Measurements from ENCODE around the gene FBXO31. TPM values are rescaled to one million over a fixed set of nuclear protein-coding genes. Genes with fewer than 3 reads are reported as not detected.

FBXO31 gene
- total and polyA plus RNA-seq, 2 of the 8 experiments (the other 6 are each of a cell fraction or from before 2014, with no cell fraction given) = 8.3 to 21.6 TPM

DNA sequence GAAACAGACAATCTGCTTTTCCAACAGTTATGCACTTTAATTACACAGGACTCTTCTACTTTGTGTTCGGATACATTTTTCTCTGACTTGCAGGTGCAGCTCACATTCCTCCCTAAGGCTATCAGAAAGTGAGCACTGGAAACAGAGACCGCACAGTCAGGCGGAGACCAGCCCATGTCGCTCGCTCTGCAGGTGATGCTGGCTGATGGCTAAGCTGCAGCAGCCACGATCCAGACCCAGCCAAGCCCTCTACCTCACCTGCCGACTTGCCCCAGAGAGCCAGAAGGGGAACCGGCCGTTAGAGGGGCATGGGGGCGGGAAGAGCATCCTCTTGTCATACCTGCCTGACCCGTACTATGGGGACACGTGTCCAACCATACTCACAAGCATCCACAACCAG, 42.4 kb upstream of the FBXO31 start:
- CTCF ChIA-PET (ENCODE audit: partially characterized antibody) = interaction anchor here (1.0 to 4.6 kb wide), 6 partner anchors 9 to 210 kb away, joined by 3 to 22 read pairs (median 10); no protein-coding TSS in a partner anchor
- H3K79me2 ChIP-seq (ENCODE audit: control insufficient read depth in 1 of 2, insufficient read depth in 2 of 2, low read length in 2 of 2) = no peaks in the 10 kb centered on the region
- no peak overlapping the region for H3K14ac ChIP-seq (ENCODE audit: insufficient read length)
- no peak overlapping the region; the same call in 1 of the 2 replicates for H3K18ac ChIP-seq (ENCODE audit: extremely low read depth, low read length)
- 74% methylated on average over 12 of the region's 12 CpGs; no CpG with 5 or more reads in 1 of the 2 experiments for WGBS, 2 experiments (ENCODE audit: extremely low coverage in 1 of 2, insufficient coverage in 1 of 2, insufficient read length in 1 of 2, insufficient replicate concordance in 2 of 2, low coverage in 1 of 2, low lambda C conversion rate in 2 of 2, missing lambda C conversion rate in 1 of 2)
- 0 out of 2 replicates have a peak overlapping the region, but pooled peaks have one; percentile 37 for H2BK5ac ChIP-seq (ENCODE audit: low read depth, low read length)
- no peak overlapping the region for H2AK5ac ChIP-seq (ENCODE audit: low read depth, low read length)
- H3K4me1 ChIP-seq (replicated peaks in 1 of 4; ENCODE audit: control insufficient read depth in 3 of 4, insufficient read depth in 4 of 4, low read length in 3 of 4) = peaks cover 5 to 17% (median 11%) of the 10 kb centered on the region in 4 experiments
- H3K4me2 ChIP-seq (ENCODE audit: insufficient read depth in 1 of 2, low read depth in 2 of 2, low read length in 2 of 2) = peak overlapping the region; percentile 34 to 46; a peak in 2 of 4 replicates
- peak overlapping the region; percentile 5 for H4K91ac ChIP-seq (replicated peaks; ENCODE audit: insufficient read length, low read length)
- H2BK20ac ChIP-seq (ENCODE audit: low read length) = no peak overlapping the region
- DNase-seq (ENCODE audit: low read depth in 1 of 2, low spot score in 2 of 2) (no peak), FAIRE-seq (no peak)
- no peak overlapping the region for H3K27ac ChIP-seq (ENCODE audit: low read depth, low read length)
- peaks cover 0 to 3% (median 1%) of the 10 kb centered on the region in 4 experiments; a peak in 3 of 8 replicates for H3K36me3 ChIP-seq (ENCODE audit: control insufficient read depth in 2 of 4, insufficient read depth in 4 of 4, low read length in 3 of 4)
- H3K23ac ChIP-seq (ENCODE audit: insufficient read length) = no peak overlapping the region
- H3K27me3 ChIP-seq (replicated peaks in 1 of 4; ENCODE audit: control insufficient read depth in 3 of 4, extremely low read depth in 1 of 4, insufficient read depth in 3 of 4, low read length in 3 of 4) = no peaks in the 10 kb centered on the region
- no peak overlapping the region for H3K56ac ChIP-seq (replicated peaks; ENCODE audit: insufficient read length, low read depth, low read length)
- H2BK120ac ChIP-seq (replicated peaks; ENCODE audit: low read depth, low read length) = no peak overlapping the region
- peaks cover 3 to 10% of the 10 kb centered on the region in 2 experiments for H4K20me1 ChIP-seq (replicated peaks in 1 of 2; ENCODE audit: control insufficient read depth in 1 of 2, insufficient read depth in 2 of 2, low read length in 2 of 2)
- no peak overlapping the region for H4K8ac ChIP-seq (ENCODE audit: extremely low read depth, insufficient read depth, low read length)
- no peaks in the 10 kb centered on the region for H3K23me2 ChIP-seq (ENCODE audit: low read depth, low read length)
- H3K79me1 ChIP-seq (ENCODE audit: low read depth, low read length) = no peaks in the 10 kb centered on the region; the same call in 1 of the 2 replicates
- H2BK15ac ChIP-seq (ENCODE audit: low read length) = no peak overlapping the region
- no peak overlapping the region for H2AFZ ChIP-seq (ENCODE audit: low read length)
- no peaks in the 10 kb centered on the region for H3K9me3 ChIP-seq (ENCODE audit: insufficient read depth in 2 of 2, low read depth in 1 of 2, low read length in 1 of 2)
- H4K5ac ChIP-seq (ENCODE audit: insufficient read length, low read depth, low read length) = no peak overlapping the region
- H3K4me3 ChIP-seq (ENCODE audit: extremely low read depth in 1 of 4, insufficient read depth in 2 of 4, low read depth in 3 of 4, low read length in 4 of 4) = no peak overlapping the region
- POLR2A ChIA-PET (ENCODE audit: partially characterized antibody) = interaction anchor here (1.2 to 1.3 kb wide), 2 partner anchors 10 to 13 kb away, joined by 4 read pairs; no protein-coding TSS in a partner anchor
- H2BK12ac ChIP-seq (ENCODE audit: low read depth, low read length) = no peak overlapping the region
- H3K4ac ChIP-seq (replicated peaks; ENCODE audit: insufficient read length, low read depth, low read length) = no peak overlapping the region
- H3K9ac ChIP-seq (replicated peaks in 1 of 4; ENCODE audit: extremely low read depth in 1 of 4, low read depth in 3 of 4, low read length in 3 of 4) = no peak overlapping the region
- no peak for TF ChIP-seq SP2 (IDR thresholded peaks at IDR 0.05; ENCODE audit: low read length)
- no peak for TF ChIP-seq NANOG (IDR thresholded peaks at IDR 0.05; ENCODE audit: insufficient read depth, low read depth, low read length, poor library complexity, severe bottlenecking)
- no peak for TF ChIP-seq FOSL1 (IDR thresholded peaks at IDR 0.05; ENCODE audit: insufficient read depth, low read depth, low read length)
- TF ChIP-seq ZNF274 (IDR thresholded peaks at IDR 0.05; ENCODE audit: borderline replicate concordance, extremely low read depth, low read length) = no peak
- TF ChIP-seq BACH1 (IDR thresholded peaks at IDR 0.05; ENCODE audit: low read length) = no peak
- TF ChIP-seq SUZ12 (IDR thresholded peaks at IDR 0.05; ENCODE audit: low read length) = no peak
- no peak for TF ChIP-seq HDAC6 (IDR thresholded peaks at IDR 0.05; ENCODE audit: low read depth, low read length)
- no peak for TF ChIP-seq EP300 (IDR thresholded peaks at IDR 0.05; ENCODE audit: borderline replicate concordance in 1 of 2, low read depth in 2 of 2, low read length in 2 of 2)

All from H1 (cell line).